Dermis microvascular lymphatic vessel endothelial cell (primary cell): Measurements from ENCODE around the gene ZBP1. TPM values are rescaled to one million over a fixed set of nuclear protein-coding genes. Genes with fewer than 3 reads are reported as not detected.

Source experiments
- DNase-seq, 2 donors: peaks; one replicate each; pipeline versions ENCODE4 v3.0.0 to v3.0.0-alpha.2; 2010; ENCODE audit warnings: low read depth in 2 of 2
- total RNA-seq: library from RNA; depleted of rRNA; stranded (reverse); fragments of >200 nt; gene quantifications from 2 replicates; pipeline ENCODE4 v1.2.1, GENCODE V29; 2014

ZBP1 gene
- total RNA-seq, 1 donor from 2014 or later = not detected

- DNase-seq = no peak
Observed at GRCh38 chr20:57618091-57618763, 2.0 kb downstream of the ZBP1 start.

DNA sequence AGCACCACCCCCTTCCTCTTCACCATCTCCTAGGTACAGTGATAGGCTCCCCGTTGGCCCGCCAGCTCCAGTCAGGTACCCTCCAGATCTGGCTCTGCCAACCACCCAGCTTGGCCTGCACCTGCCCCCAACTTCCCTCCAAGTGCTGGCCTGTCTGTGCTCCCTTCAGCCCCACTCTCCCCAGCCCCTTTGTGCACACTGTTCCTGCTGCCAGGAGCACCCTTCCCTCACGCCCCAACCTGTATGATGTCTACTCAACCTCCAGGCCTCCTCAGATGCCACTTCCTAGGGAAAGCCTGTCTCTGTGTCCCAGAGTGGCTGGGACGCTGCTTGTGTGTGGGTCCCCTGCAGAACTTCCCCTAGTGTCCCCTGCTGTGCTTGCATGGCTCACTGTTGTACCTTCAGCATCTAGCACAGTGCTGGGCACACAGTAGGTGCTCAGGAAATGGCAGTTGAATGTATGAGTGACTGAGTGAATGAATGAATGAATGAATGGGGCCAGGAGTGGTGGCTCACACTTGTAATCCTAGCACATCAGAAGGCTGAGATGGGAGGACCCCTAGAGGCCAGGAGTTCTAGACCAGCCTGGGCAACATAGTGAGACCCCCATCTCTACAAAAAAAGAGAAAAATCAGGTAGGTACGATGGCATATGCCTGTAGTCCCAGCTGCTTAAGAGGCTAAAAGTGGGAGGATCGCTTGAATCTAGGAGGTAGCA, 3.0 kb downstream of the ZBP1 start:
- no peak for DNase-seq

GRCh38 chr20:57616143-57616951, 3.9 kb downstream of the ZBP1 start:
- DNase-seq = no peak

- no peak for DNase-seq
Observed at GRCh38 chr20:57615445-57615811, 4.8 kb downstream of the ZBP1 start.

DNA sequence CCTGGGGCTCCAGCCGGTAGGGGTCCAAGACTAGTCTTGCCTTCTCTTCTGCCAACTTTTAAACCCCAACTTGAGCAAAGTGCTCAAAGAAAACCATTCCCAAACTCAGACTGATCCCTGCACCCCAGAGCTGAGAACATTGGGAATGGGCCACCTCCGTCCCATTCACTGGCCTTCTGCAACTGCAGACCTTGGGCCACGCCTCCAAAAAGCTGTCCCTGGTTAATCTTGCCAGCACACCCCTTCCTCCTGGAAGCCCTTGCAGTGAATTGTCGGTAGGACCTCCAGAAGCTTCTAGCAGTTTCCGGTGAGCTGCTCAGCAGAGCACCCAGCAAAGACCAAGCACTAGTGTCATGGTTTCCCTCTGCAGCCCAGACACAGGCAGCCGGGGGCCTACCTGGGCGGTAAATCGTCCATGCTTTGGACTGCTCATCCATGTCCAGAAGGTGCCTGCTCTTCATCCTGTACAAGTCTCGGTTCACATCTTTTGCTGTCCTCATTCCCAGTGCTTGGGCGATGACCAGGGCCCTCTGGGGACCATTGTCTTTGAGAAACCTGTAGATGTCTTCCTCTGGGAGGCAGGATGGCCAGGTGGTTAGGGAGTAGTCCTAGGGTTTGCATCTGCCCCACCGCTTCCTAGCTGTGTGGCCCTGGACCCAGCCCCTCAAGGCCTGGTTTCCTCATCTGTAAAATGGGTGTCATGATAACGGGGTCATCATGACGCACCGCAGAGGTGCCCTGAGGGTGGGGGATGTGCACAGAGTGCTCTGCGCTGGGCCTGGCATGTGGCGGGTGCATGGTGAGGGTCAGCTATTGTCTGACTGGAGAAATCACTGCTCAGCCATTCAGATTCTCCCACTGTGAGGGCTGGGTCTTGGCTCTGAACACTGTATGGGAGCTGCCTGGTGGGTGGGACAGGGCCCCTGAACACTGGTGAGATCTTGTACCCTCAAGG, 5.5 kb downstream of the ZBP1 start:
- DNase-seq = no peak

DNA sequence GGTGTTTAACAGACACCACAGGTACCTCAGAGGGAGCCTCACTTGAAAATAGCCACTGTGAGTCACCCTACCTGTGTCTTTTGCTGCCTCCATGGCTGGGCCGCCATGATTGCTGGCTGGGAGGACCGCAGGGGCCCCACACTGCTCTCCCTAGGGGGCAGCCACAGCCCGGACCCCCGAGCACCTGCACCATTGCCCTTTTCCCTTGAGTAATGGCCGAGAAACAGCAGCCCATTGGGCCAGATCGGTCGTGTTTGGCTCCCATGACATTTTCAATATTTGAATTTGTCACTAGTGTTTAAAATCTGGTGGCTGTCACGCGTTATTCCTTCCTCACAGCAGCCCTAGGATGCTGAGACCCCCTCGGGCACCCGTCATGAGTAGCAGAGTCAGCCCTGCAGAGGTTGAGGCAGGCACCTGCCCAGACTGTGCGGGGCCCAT, 6.7 kb downstream of the ZBP1 start:
- no peak for DNase-seq

DNA sequence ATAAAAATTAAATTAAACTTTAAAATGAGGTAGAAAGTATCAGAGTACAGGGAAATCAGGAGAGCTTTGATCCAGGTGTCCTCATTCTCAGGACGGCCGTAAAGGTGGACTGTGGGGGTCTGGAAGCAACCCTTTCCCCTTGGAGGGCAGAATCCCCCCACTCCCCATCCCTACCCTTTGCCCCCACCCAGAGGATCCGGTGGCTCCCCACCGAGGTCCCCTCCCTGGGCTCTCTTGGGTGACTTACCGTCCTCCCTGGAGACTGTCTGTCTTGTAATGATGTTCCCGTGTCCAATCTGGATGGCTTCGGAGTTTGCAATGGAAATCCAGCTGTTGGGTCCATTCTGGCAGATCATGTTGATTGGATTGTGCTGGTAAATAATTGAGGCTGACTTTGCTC, 7.3 kb downstream of the ZBP1 start:
- DNase-seq = no peak

- DNase-seq = no peak
Observed at GRCh38 chr20:57612436-57612835, 7.8 kb downstream of the ZBP1 start.

DNA sequence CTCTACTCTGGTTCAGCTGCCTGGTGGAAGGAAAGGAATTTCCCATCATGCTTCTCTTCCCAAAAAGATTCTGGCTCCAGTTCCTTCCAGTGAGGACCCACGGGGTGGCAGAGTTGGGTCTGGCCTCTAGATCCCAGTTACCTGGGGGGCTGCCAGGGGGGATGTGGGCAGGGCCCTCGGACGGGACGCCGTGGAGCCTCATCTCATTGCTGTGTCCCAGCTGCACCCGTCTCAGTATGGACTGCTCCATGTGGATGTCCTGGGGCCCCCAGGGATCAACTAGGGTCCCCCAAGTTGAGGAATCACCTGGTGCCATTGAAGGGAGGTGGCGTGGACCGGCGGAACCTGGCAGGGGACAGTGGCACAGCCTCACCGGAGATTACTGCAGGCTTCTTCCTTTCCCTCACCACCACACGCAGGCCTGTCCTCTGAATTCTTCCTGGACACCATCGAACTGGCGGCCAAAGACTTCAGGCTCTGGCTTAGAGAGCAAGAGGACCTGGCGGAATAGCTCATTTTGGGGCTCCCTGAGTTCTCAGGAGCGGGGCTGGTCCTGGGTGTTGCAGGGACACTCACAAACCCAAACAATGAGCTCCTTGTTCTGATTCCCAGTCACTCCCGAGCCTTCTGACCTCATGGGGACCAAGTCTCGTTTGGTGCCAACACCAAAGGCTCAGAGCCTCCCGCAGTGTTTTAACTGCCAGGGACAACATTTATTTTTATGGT, 8.5 kb downstream of the ZBP1 start:
- DNase-seq = no peak

GRCh38 chr20:57610261-57610952, 9.8 kb downstream of the ZBP1 start:
- DNase-seq = no peak

GRCh38 chr20:57609842-57610167, 10.4 kb downstream of the ZBP1 start:
- no peak for DNase-seq

DNA sequence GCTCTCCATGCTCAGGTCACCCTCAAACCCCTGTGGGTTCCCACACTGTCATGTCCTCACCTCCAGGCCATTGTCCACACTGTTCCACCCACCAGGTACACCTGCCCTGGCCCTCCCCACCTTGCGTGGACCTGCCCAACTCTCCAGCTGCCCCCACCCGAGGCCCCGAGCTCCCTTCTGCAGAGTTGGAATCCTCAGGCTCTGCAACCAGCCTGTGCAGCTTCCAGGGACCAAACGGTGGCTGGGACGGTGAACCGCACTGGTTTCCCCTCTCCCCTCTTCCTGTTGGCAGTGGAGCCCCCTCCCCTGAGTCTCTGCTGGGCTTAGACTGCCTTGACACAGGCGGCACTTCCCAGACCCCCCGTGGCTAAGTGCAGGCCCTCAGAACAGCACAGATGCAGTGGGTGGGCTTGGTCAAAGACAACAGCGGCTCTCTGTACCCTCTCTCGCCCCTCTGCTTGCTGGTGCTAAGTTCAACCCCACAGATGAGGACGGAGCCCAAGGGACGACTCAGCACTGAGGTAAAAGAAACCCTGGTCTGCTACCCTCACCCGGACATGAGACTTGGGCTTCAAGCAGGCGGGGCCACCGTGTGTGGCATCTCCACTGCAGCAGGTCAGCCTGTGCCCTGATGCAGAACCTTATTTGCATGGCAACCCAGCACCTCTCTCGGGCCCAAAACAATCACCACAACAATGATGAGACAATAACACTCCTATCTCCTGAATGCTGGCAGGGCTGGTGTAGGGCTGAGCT, 11.0 kb downstream of the ZBP1 start:
- no peak for DNase-seq

GRCh38 chr20:57608516-57608915, 11.7 kb downstream of the ZBP1 start:
- DNase-seq = no peak

DNA sequence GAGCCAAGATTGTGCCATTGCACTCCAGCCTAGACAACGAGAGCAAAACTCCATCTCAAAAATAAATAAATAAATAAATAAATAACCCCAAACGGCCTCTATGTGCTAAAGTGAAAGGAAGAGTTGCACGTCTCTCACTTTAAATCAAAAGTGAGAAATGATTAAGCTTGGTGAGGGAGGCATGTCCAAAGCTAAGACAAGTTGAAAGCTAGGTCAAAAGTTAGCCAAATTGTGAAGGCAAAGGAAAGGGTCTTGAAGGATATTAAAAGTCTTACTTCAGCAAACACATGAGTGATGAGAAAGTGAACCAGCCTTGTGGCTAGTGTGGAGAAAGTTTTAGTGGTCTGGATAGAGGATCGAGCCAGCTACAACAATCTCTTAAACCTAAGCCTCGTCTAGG, 14.3 kb downstream of the ZBP1 start:
- no peak for DNase-seq

DNA sequence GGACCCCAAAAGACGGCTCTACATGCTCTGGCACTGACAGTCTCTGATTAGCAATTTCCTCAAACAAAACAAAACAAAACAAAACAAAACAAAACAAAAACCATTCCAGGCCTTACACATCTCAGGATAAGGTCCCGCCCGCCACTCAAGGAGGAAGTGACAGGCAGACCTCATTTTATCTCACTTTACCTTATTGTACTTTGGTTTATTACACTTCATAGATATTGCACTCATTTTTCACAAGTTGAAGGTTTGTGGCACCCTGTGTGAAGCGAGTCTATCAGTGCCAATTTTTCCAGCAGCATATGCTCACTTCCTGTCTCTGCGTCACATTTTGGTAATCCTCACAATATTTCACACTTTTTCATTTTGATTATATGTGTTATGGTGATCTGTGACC, 15.2 kb downstream of the ZBP1 start:
- no peak for DNase-seq

- no peak for DNase-seq
Observed at GRCh38 chr20:57603120-57603519, 17.1 kb downstream of the ZBP1 start.

- no peak for DNase-seq
Observed at GRCh38 chr20:57601737-57602136, 18.5 kb downstream of the ZBP1 start.

DNA sequence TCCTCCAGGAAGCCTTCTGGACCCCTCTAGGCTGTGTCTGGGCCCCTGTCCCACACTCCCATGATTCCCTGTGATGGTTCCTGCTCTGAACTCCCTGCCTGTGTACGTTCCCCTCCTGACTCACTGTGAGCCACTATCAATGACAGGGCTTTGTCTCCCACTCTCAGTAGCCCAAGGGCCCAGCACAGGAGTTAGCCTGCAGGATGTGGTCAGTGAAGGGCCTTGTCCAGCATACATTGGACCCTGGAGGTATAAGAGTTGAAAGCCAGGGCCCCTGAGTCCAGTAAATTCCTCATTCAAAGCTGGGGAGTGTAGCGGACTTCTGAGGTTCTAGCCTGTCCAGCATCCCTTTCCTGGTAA, 19.0 kb downstream of the ZBP1 start:
- no peak for DNase-seq
